NCI-H748 treated with DMSO at 0.1 percent for 48 hours (cell line): Measurements from ENCODE around the gene FOXL2NB.

Experiments
- DNase-seq: peaks from one replicate; lab custom pipeline; 2025; lab: John Stamatoyannopoulos, UW

Gene FOXL2NB

DNA sequence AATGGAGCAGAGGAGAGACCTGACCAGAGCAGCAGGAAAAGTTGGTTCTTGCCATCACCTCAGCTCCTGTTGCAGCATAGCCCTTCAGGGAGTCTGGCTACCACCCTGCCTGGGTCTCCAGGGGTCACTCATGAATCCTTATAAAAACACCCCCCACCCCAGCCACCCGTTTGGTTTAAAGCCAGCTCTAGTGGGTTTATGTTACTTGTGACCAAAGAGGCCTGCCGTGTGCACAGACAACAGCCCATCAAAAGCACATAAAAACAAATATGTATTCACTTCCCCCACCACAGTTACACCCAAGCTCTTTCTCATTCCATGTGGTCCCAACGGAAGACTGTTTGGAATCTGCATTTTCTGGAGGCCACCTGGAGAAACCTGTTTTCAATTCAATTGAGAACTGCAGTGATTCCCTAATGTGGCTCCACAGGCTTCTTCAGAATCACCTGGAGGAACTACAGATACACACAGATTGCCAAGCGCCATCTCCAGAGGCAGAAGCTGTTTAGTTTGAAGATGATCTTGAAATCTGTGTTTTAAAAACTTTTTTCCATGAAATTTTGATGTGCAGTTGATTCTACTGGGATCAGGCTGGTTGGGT, 13.8 kb upstream of the FOXL2NB start:
- no peak for DNase-seq

- no peak for DNase-seq
Observed at GRCh38 chr3:138933981-138934691, 12.9 kb upstream of the FOXL2NB start.

GRCh38 chr3:138935505-138935862, 11.5 kb upstream of the FOXL2NB start:
- DNase-seq = no peak

DNA sequence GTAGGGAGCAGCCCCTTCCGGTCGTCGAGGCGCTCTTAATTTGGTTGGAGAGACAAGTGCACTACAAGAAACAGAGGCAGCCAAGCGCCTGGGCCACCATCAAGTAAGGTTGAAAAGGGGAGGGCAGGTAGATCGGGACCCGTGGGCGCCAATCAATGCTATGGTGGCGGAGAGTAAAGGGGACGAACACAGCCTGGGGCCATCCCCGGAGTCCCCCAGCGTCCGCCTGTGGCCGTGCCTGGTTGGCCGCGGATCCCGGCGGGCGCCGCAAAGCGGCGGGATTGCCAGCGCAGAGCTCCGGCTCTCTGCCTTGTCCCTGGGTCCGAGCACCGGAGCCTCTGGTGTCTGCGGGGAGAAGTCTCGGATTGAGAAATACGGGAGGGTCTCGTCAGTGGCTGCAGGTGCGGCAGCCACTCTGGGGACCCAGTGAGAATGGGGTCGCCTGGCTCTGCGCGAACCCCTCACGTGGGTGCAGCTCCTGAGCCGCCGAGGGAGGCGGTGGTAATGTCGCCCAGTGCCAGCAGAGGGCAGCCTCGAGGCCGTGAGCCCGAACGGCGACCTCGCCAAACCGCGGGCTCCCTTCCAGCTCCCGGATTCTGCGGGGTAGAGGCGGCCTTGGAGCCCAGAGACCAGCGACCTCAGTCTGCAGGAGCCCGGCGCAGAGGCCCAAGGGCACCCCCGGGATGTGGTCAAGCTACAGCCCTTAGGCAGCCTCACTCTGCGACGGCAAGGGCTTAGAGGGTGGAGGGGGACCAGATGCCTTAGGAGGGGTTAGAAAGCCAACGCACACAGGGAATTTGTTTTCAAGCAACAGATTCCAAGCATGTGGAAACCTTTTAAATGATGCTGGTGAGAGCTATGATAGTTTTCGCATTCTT, 10.9 kb upstream of the FOXL2NB start:
- no peak for DNase-seq

DNA sequence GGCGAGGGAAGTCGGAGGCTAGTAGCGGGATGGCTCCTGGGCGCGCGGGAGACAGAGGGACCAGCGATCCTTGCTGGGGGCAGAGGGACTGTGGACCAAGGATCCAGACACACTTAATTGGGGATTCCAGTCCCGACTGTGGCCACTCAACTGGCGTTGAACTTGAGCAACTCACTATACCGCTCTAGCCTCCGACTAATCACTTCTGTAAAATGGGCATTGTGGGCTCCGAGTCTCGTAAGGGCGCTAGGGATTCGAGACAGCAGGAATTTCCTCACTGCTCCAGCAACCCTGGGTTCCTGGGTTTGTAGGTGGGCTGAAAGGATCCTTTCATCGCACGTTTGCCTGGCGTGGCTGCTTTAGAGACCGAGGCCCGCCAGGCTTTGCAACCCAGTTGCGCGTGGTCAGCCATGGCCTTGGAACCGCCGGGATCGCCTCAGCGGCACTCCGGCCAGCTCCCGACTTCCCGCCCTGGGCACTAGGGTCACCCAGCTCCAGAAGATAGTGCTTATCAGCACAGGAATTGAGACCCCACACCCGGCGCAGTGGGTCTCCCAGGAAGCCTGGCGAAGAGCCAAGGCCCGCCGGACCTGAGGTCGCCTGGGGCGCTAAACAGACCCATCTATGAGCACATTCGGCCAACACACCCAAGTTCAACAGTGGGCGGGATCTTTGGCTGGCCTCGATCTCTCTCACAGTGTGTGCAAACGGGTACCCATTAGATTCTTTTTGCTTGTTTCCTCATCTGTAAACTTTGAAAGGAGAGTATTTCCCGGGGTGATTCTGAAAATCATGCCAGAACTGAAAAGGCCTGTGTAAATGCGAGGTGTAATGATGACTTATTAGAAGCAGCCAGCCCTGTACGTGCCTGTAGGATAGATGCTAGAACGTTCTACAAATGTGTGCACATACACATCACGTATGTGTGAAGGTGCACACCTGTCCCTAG, 10.0 kb upstream of the FOXL2NB start:
- no peak for DNase-seq

- DNase-seq = no peak
Observed at GRCh38 chr3:138937690-138938055, 9.3 kb upstream of the FOXL2NB start.

GRCh38 chr3:138938056-138938876, 8.8 kb upstream of the FOXL2NB start:
- no peak for DNase-seq

- no peak for DNase-seq
Observed at GRCh38 chr3:138938877-138939560, 8.0 kb upstream of the FOXL2NB start.

- no peak for DNase-seq
Observed at GRCh38 chr3:138939561-138940241, 7.3 kb upstream of the FOXL2NB start.

- no peak for DNase-seq
Observed at GRCh38 chr3:138940446-138940845, 6.6 kb upstream of the FOXL2NB start.

DNA sequence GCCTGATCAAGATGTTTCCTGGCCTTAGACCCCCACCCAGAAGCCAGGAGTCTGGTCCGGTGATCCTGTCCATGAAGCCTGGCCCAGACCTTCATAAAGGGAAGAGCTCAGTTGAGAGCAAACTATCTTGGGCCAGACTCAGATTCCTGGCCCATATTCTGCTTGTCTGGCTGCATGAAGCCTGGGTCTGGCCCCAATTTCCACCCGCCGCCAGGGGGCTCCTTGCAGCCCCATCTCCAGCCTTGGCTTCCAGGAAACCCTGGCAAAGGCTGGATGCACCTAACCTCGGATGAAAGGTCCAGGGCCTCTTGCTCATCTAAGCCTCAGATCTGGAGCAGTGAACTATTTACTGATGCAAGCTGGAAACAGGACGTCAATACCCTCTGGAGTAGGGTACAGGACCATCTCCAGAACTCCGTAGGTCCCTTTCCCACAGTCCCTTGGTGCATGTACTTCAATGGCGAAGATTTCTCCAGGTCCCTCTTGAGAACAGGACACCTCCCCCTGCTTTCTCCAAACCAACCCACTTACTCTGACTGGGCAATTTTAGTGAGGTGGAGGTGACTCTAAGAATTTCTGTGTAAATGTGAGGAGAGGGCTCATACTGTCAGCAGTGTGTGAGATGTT, 5.6 kb upstream of the FOXL2NB start:
- no peak for DNase-seq

DNA sequence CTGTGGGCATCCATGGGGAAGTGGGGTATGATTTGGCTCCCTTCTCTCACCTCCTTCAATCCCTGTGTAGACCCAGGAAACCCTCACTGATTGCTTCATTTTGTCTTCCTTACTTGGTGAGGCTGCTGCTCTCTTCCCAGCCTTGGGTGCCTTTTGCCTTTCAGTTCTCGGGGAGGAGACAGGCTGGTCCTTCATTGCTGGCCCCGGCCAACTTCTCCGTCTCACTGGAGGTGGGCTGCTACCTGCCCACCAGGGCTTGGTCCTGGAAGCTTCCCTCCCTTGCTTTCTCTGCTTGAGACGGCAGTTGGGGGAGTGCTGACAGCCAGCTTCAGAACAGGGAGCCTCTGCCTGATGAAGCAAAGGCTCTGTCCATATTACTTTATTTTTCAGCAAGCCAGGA, 4.7 kb upstream of the FOXL2NB start:
- no peak for DNase-seq

GRCh38 chr3:138942861-138943623, 4.0 kb upstream of the FOXL2NB start:
- no peak for DNase-seq

GRCh38 chr3:138943724-138944653, 3.0 kb upstream of the FOXL2NB start:
- no peak for DNase-seq

- DNase-seq = no peak
Observed at GRCh38 chr3:138944654-138944928, 2.4 kb upstream of the FOXL2NB start.

DNA sequence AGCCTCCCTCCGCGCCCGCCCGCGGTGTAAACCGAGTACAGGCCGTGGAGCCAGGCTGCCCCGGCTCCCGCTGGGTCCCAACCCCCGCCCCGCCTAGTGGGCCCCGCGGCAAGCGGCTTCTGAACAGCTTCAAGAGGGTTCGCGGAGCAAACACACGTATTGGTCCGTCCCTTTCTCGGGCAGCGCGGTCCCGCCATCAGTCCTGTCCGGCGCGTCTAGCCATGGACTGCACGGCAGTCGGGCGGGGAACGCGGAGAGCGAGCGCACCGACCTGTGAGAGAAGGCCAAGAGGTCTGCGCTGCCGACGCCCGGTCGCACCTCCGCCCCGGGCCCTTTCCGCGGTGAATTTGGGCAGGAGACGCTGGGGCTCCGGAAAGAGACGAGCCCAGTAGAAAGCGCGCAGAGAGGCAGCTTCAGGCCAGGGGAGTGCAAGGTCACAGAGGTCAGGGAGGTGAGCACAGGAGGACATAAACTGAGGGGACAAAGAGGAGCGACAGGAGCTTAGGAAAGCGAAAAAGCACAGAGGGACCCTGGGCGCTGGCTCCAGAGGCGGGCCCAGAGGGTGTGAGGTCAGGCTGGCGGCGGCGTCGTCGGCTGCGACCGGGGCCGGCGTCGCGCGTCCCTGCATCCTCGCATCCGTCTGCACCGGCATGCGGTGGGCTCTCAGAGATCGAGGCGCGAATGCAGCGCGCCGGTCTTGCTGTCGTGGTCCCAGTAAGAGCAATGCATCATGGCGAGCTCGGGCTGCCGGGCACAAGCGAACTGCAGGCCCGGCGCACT, 1.9 kb upstream of the FOXL2NB start:
- DNase-seq = no peak
